Measurements from ENCODE around the gene TIA1. TPM values are rescaled to one million over a fixed set of nuclear protein-coding genes. Genes with fewer than 3 reads are reported as not detected.

The TIA1 gene
- total RNA-seq, 4 donors from 2014 or later, result 74.1 to 141 (median 106) TPM

DNA sequence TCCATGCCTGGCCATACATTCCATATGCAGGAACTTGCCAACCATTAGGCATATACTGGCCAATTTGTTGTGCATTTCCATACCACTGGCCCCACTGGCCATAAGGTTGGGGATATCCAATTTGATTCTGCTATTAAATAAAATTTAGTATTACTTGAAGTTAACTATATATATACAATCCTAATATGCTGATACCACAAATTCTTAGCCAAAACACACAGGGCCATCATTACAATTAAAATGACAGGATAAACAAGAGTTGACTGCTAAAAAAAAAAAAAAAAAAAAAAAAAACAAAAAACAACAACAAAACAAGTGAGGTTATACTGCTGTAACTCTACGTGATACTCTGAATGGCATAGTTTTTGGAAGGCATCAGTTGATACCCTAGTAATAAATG, 34.1 kb downstream of the TIA1 start:
- Histone ChIP-seq H3K4me3 (no peak overlapping the region), H3K27ac (no peak overlapping the region), H3K4me1 (no peaks in the 10 kb centered on the region), H3K9me3 (no peaks in the 10 kb centered on the region), H3K27me3 (no peaks in the 10 kb centered on the region), H3K36me3 (peaks cover 0 to 85% (median 0%) of the 10 kb centered on the region in 3 donors)
- TF ChIP-seq, protein P1, sequence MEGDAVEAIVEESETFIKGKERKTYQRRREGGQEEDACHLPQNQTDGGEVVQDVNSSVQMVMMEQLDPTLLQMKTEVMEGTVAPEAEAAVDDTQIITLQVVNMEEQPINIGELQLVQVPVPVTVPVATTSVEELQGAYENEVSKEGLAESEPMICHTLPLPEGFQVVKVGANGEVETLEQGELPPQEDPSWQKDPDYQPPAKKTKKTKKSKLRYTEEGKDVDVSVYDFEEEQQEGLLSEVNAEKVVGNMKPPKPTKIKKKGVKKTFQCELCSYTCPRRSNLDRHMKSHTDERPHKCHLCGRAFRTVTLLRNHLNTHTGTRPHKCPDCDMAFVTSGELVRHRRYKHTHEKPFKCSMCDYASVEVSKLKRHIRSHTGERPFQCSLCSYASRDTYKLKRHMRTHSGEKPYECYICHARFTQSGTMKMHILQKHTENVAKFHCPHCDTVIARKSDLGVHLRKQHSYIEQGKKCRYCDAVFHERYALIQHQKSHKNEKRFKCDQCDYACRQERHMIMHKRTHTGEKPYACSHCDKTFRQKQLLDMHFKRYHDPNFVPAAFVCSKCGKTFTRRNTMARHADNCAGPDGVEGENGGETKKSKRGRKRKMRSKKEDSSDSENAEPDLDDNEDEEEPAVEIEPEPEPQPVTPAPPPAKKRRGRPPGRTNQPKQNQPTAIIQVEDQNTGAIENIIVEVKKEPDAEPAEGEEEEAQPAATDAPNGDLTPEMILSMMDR (IDR thresholded peaks at IDR 0.05), result no peak
- TF ChIP-seq EP300 (IDR thresholded peaks at IDR 0.05) (no peak), POLR2A (IDR thresholded peaks at IDR 0.05) (no peak)
- DNase-seq (ENCODE audit: low spot score in 2 of 2), result no peak
- 56 to 88% methylated on average over 1 of the region's 1 CpG for WGBS, 2 donors

GRCh38 chr2:70212298-70212932, 36.0 kb downstream of the TIA1 start:
- no peak for DNase-seq (ENCODE audit: low spot score in 2 of 2)
- TF ChIP-seq POLR2A (IDR thresholded peaks at IDR 0.05) (no peak), EP300 (IDR thresholded peaks at IDR 0.05) (no peak)
- TF ChIP-seq, protein P1 (IDR thresholded peaks at IDR 0.05), result no peak
- H3K9me3 ChIP-seq, result no peaks in the 10 kb centered on the region
- 91 to 95% methylated on average over 3 of the region's 3 CpGs for WGBS, 2 donors
- no peak overlapping the region for H3K4me3 ChIP-seq
- peaks cover 0 to 70% (median 0%) of the 10 kb centered on the region in 3 donors for H3K36me3 ChIP-seq
- no peaks in the 10 kb centered on the region for H3K4me1 ChIP-seq
- no peaks in the 10 kb centered on the region for H3K27me3 ChIP-seq
- H3K27ac ChIP-seq, result no peak overlapping the region

GRCh38 chr2:70211595-70211994, 36.8 kb downstream of the TIA1 start:
- H3K9me3 ChIP-seq, result no peaks in the 10 kb centered on the region
- no peak overlapping the region for H3K4me3 ChIP-seq
- no peaks in the 10 kb centered on the region for H3K27me3 ChIP-seq
- no peak for DNase-seq (ENCODE audit: low spot score in 2 of 2)
- no peak overlapping the region for H3K27ac ChIP-seq
- WGBS, 2 donors, result 86 to 89% methylated on average over 2 of the region's 2 CpGs
- no peak for TF ChIP-seq EP300 (IDR thresholded peaks at IDR 0.05)
- TF ChIP-seq POLR2A (IDR thresholded peaks at IDR 0.05), result no peak
- peaks cover 0 to 62% (median 0%) of the 10 kb centered on the region in 3 donors for H3K36me3 ChIP-seq
- H3K4me1 ChIP-seq, result no peaks in the 10 kb centered on the region

DNA sequence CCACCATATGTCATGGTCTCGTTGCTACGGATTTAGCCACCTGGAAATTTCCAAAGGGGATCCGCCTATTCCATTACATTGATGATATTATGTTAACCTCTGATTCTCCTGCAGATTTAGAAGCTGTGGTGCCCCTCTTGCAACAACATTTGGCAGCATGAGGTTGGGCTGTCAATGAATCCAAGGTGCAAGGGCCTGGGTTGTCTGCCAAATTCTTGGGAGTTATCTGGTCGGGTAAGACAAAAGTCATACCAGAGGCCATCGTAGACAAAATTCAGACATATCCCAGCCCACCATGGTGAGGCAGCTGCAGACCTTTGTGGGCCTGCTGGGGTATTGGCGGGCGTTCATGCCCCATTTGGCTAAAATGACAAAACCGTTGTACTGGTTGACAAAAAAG, 44.0 kb downstream of the TIA1 start:
- Histone ChIP-seq H3K9me3 (no peaks in the 10 kb centered on the region), H3K4me1 (no peaks in the 10 kb centered on the region), H3K27me3 (no peaks in the 10 kb centered on the region), H3K4me3 (no peak overlapping the region), H3K27ac (no peak overlapping the region), H3K36me3 (peaks cover 0 to 5% (median 0%) of the 10 kb centered on the region in 3 donors)
- WGBS, 2 donors, result 88 to 89% methylated on average over 8 of the region's 8 CpGs
- TF ChIP-seq EP300 (IDR thresholded peaks at IDR 0.05) (no peak), POLR2A (IDR thresholded peaks at IDR 0.05) (no peak)
- TF ChIP-seq, protein P1 (IDR thresholded peaks at IDR 0.05), result no peak
- no peak for DNase-seq (ENCODE audit: low spot score in 2 of 2)

- TF ChIP-seq, protein P1 (IDR thresholded peaks at IDR 0.05), result no peak
- no peak for TF ChIP-seq POLR2A (IDR thresholded peaks at IDR 0.05)
- TF ChIP-seq EP300 (IDR thresholded peaks at IDR 0.05), result no peak
- Histone ChIP-seq H3K9me3 (no peaks in the 10 kb centered on the region), H3K4me1 (no peaks in the 10 kb centered on the region), H3K27ac (no peak overlapping the region), H3K27me3 (no peaks in the 10 kb centered on the region), H3K36me3 (peaks cover 0 to 5% (median 0%) of the 10 kb centered on the region in 3 donors), H3K4me3 (no peak overlapping the region)
- WGBS, 2 donors, result 71 to 72% methylated on average over 5 of the region's 5 CpGs
- no peak for DNase-seq (ENCODE audit: low spot score in 2 of 2)
Observed at GRCh38 chr2:70203086-70203485, 45.3 kb downstream of the TIA1 start.
